Gastrocnemius medialis (tissue), 4 donors: ENCODE measurements around the gene SOCS3.

ENCODE experiments used
- CTCF ChIP-seq, 5 experiments: fragments of 450-650 bp in 3 of 5; fragments of 200-600 bp in 2 of 5; sonication (generic) in 2 of 5; IDR thresholded peaks in 4 of 5; conservative IDR thresholded peaks in 1 of 5; 1 replicate in 4 of 5; 2 replicates in 1 of 5; pipeline ENCODE4 v1.5.1; 2016 to 2019; ENCODE audit warnings: antibody characterized with exemption in 5 of 5, mild to moderate bottlenecking in 3 of 5, moderate library complexity in 3 of 5
- POLR2A ChIP-seq, 2 donors: fragments of 450-650 bp; IDR thresholded peaks; one replicate each; pipeline ENCODE4 v1.6.1; 2017; ENCODE audit warnings: antibody characterized with exemption in 2 of 2, mild to moderate bottlenecking in 2 of 2, moderate library complexity in 2 of 2

GRCh38 chr17:78399693-78400144 lies 39.8 kb upstream of the SOCS3 start:
- TF ChIP-seq CTCF (IDR thresholded peaks at IDR 0.05 in 4 of 5, conservative IDR thresholded peaks at IDR 0.05 in 1 of 5) (no peak), POLR2A (IDR thresholded peaks at IDR 0.05) (no peak)
